Prostate gland (tissue), 2 donors: ENCODE results near the gene FBXW2.

ENCODE experiments used
- CTCF ChIP-seq, 4 experiments: fragments of 200-600 bp in 2 of 4; fragments of 450-650 bp in 2 of 4; sonication (generic) in 2 of 4; IDR thresholded peaks; 1 replicate in 3 of 4; 2 replicates in 1 of 4; pipeline ENCODE4 v1.5.1; 2016 to 2019; ENCODE audit warnings: antibody characterized with exemption in 4 of 4, mild to moderate bottlenecking in 2 of 4, moderate library complexity in 2 of 4
- POLR2A ChIP-seq: fragments of 450-650 bp; IDR thresholded peaks from one replicate; pipeline ENCODE4 v1.6.1; 2016; ENCODE audit warnings: antibody characterized with exemption, mild to moderate bottlenecking

- TF ChIP-seq CTCF (IDR thresholded peaks at IDR 0.05): peak in 3 of 4 experiments; percentile 37 to 57 (median 50)
- TF ChIP-seq POLR2A: no peak
Observed at GRCh38 chr9:120742951-120743416, 50.2 kb downstream of the FBXW2 start.
